Activated CD4-positive, alpha-beta memory T cell treated with anti-CD3 and anti-CD28 coated beads, Interleukin-2, amount 10 ng/mL, durations not matched to agents 7 days and 5 days (primary cell): Measurements from ENCODE around the gene CRB3. TPM values are rescaled to one million over a fixed set of nuclear protein-coding genes. Genes with fewer than 3 reads are reported as not detected.
"Not testable (repeated sequence)": the region's sequence is repeated elsewhere in the genome, so short reads cannot be mapped to it uniquely, and the experiment has no call there.

ENCODE experiments used
- CTCF ChIA-PET: fragments of 350-600 bp; sonication (Branson Sonifier 250); formaldehyde crosslinking; loops from one replicate; lab custom pipeline; 2021; ENCODE audit warnings: antibody characterized with exemption, inconsistent platforms; lab: Charles Lee
- POLR2A ChIA-PET: fragments of 350-600 bp; sonication (Branson Sonifier 250); formaldehyde crosslinking; loops from one replicate; lab custom pipeline; 2021; ENCODE audit warnings: antibody characterized with exemption; lab: Charles Lee
- DNase-seq: peaks from one replicate; pipeline ENCODE4 v3.0.0-alpha.2; 2020
- H3K27ac Mint-ChIP-seq: one replicate; pipeline ENCODE4 v1.8.0; 2021; ENCODE audit warnings: mild to moderate bottlenecking, mixed read lengths
- H3K27me3 Mint-ChIP-seq: one replicate; pipeline ENCODE4 v1.8.0; 2021; ENCODE audit warnings: mixed read lengths
- H3K36me3 Mint-ChIP-seq: one replicate; pipeline ENCODE4 v1.8.0; 2021; ENCODE audit warnings: low read depth, mixed read lengths
- H3K4me1 Mint-ChIP-seq: one replicate; pipeline ENCODE4 v1.8.0; 2021; ENCODE audit warnings: mixed read lengths
- H3K4me3 Mint-ChIP-seq: one replicate; pipeline ENCODE4 v1.8.0; 2021; ENCODE audit warnings: mild to moderate bottlenecking, mixed read lengths
- H3K9me3 Mint-ChIP-seq: one replicate; pipeline ENCODE4 v1.8.0; 2021; ENCODE audit warnings: mixed read lengths
- total RNA-seq, 2 experiments: library from RNA; stranded (reverse); gene quantifications; one replicate each; pipeline ENCODE4 v1.2.3, GENCODE V29; 2021

The CRB3 gene
- total RNA-seq, 2 experiments from 2014 or later, result 0.63 to 0.93 TPM

GRCh38 chr19:6424939-6425731 lies 38.9 kb upstream of the CRB3 start:
- peak overlapping the region; percentile 71 for H3K4me3 Mint-ChIP-seq
- no peaks in the 10 kb centered on the region for H3K9me3 Mint-ChIP-seq
- peak; percentile 100 for DNase-seq
- H3K27me3 Mint-ChIP-seq, result no peaks in the 10 kb centered on the region
- POLR2A ChIA-PET, result interaction anchor here (0.6 to 2.4 kb wide), 17 partner anchors 9 to 734 kb away, joined by 3 to 18 read pairs (median 4); partner anchors contain the start of genes ALKBH7, CLPP, DENND1C and GTF2F1
- peak overlapping the region; percentile 80 for H3K27ac Mint-ChIP-seq
- CTCF ChIA-PET, result interaction anchor here (0.8 to 1.8 kb wide), 6 partner anchors 14 to 438 kb away, joined by 3 to 6 read pairs (median 4); partner anchors contain the start of gene ALKBH7
- peaks cover 31% of the 10 kb centered on the region for H3K36me3 Mint-ChIP-seq
- peaks cover 40% of the 10 kb centered on the region for H3K4me1 Mint-ChIP-seq

- ChIA-PET POLR2A (interaction anchor here (0.6 to 2.4 kb wide), 9 partner anchors 10 to 643 kb away, joined by 3 to 18 read pairs (median 6); partner anchors contain the start of genes ALKBH7, CLPP, DENND1C and SLC25A41), CTCF (interaction anchor here (0.6 to 1.8 kb wide), 4 partner anchors 15 to 439 kb away, joined by 3 to 6 read pairs (median 4); partner anchors contain the start of gene ALKBH7)
- Mint-ChIP-seq H3K4me1 (peaks cover 37% of the 10 kb centered on the region), H3K4me3 (peak overlapping the region; percentile 71), H3K9me3 (no peaks in the 10 kb centered on the region), H3K27me3 (no peaks in the 10 kb centered on the region), H3K36me3 (peaks cover 22% of the 10 kb centered on the region), H3K27ac (peak overlapping the region; percentile 80)
- no peak for DNase-seq
Measured at GRCh38 chr19:6425732-6426620, 38.1 kb upstream of the CRB3 start.

GRCh38 chr19:6427131-6427530 lies 36.9 kb upstream of the CRB3 start:
- no peaks in the 10 kb centered on the region for H3K9me3 Mint-ChIP-seq
- ChIA-PET POLR2A (interaction anchor here (0.9 to 1.8 kb wide), 3 partner anchors 32 to 54 kb away, joined by 4 to 5 read pairs (median 4); partner anchors contain the start of genes DENND1C and SLC25A23), CTCF (no interaction called here)
- H3K27me3 Mint-ChIP-seq, result no peaks in the 10 kb centered on the region
- peaks cover 13% of the 10 kb centered on the region for H3K36me3 Mint-ChIP-seq
- no peak for DNase-seq
- H3K4me3 Mint-ChIP-seq, result no peak overlapping the region
- no peak overlapping the region for H3K27ac Mint-ChIP-seq
- peaks cover 33% of the 10 kb centered on the region for H3K4me1 Mint-ChIP-seq

GRCh38 chr19:6428692-6429418 lies 35.2 kb upstream of the CRB3 start:
- H3K27me3 Mint-ChIP-seq, DNase-seq, H3K4me3 Mint-ChIP-seq, H3K36me3 Mint-ChIP-seq, H3K9me3 Mint-ChIP-seq, H3K27ac Mint-ChIP-seq, CTCF ChIA-PET: not testable (repeated sequence)
- H3K4me1 Mint-ChIP-seq, result peaks cover 19% of the 10 kb centered on the region
- POLR2A ChIA-PET, result interaction anchor here (1.4 kb wide), 1 partner anchor 35 kb away, joined by 4 read pairs; no protein-coding TSS in a partner anchor

GRCh38 chr19:6429419-6430221 lies 34.5 kb upstream of the CRB3 start:
- Mint-ChIP-seq H3K27ac (no peak overlapping the region), H3K4me1 (peaks cover 19% of the 10 kb centered on the region), H3K36me3 (no peaks in the 10 kb centered on the region), H3K4me3 (peak overlapping the region; percentile 4), H3K27me3 (no peaks in the 10 kb centered on the region), H3K9me3 (no peaks in the 10 kb centered on the region)
- DNase-seq, result no peak
- CTCF ChIA-PET, result interaction anchor here (0.6 kb wide), 1 partner anchor 324 kb away, joined by 3 read pairs; no protein-coding TSS in a partner anchor
- POLR2A ChIA-PET, result no interaction called here

- Mint-ChIP-seq H3K36me3 (no peaks in the 10 kb centered on the region), H3K9me3 (no peaks in the 10 kb centered on the region), H3K27me3 (no peaks in the 10 kb centered on the region), H3K27ac (no peak overlapping the region), H3K4me1 (peaks cover 7% of the 10 kb centered on the region), H3K4me3 (no peak overlapping the region)
- CTCF ChIA-PET, result no interaction called here
- POLR2A ChIA-PET, result no interaction called here
- DNase-seq, result no peak
Measured at GRCh38 chr19:6431891-6432290, 32.2 kb upstream of the CRB3 start.

- no peak for DNase-seq
- Mint-ChIP-seq H3K4me1 (peaks cover 5% of the 10 kb centered on the region), H3K27ac (no peak overlapping the region), H3K27me3 (no peaks in the 10 kb centered on the region), H3K36me3 (no peaks in the 10 kb centered on the region), H3K4me3 (no peak overlapping the region), H3K9me3 (no peaks in the 10 kb centered on the region)
- POLR2A ChIA-PET, result no interaction called here
- CTCF ChIA-PET, result no interaction called here
Measured at GRCh38 chr19:6433165-6433564, 30.9 kb upstream of the CRB3 start.

GRCh38 chr19:6433663-6434062 lies 30.4 kb upstream of the CRB3 start, which contains the start of gene SLC25A41:
Gene SLC25A41, minus strand, starts transcription at chr19:6433763. Its CDS starts 70 bp downstream, at chr19:6433693.
- no peak for DNase-seq
- Mint-ChIP-seq H3K9me3 (no peaks in the 10 kb centered on the region), H3K36me3 (no peaks in the 10 kb centered on the region), H3K4me3 (no peak within 1 kb of the TSS), H3K4me1 (peaks cover 5% of the 10 kb centered on the region), H3K27me3 (no peaks in the 10 kb centered on the region), H3K27ac (no peak within 1 kb of the TSS)
- ChIA-PET CTCF (no interaction called here), POLR2A (interaction anchor here (4.1 kb wide), 1 partner anchor 9 kb away, joined by 16 read pairs; the partner anchor contains the start of gene KHSRP)

GRCh38 chr19:6439743-6440142 lies 24.3 kb upstream of the CRB3 start:
- Mint-ChIP-seq H3K4me1 (peaks cover 2% of the 10 kb centered on the region), H3K9me3 (no peaks in the 10 kb centered on the region), H3K36me3 (no peaks in the 10 kb centered on the region), H3K27me3 (no peaks in the 10 kb centered on the region), H3K4me3 (no peak overlapping the region), H3K27ac (no peak overlapping the region)
- ChIA-PET CTCF (no interaction called here), POLR2A (no interaction called here)
- DNase-seq, result no peak

GRCh38 chr19:6440905-6441304 lies 23.2 kb upstream of the CRB3 start:
- H3K27me3 Mint-ChIP-seq, result no peaks in the 10 kb centered on the region
- no peak overlapping the region for H3K27ac Mint-ChIP-seq
- no peaks in the 10 kb centered on the region for H3K9me3 Mint-ChIP-seq
- ChIA-PET CTCF (no interaction called here), POLR2A (no interaction called here)
- peaks cover 2% of the 10 kb centered on the region for H3K4me1 Mint-ChIP-seq
- H3K4me3 Mint-ChIP-seq, result no peak overlapping the region
- no peaks in the 10 kb centered on the region for H3K36me3 Mint-ChIP-seq
- DNase-seq, result no peak

- H3K4me3 Mint-ChIP-seq, result no peak overlapping the region
- no peak overlapping the region for H3K27ac Mint-ChIP-seq
- DNase-seq, result no peak
- no peaks in the 10 kb centered on the region for H3K4me1 Mint-ChIP-seq
- no peaks in the 10 kb centered on the region for H3K36me3 Mint-ChIP-seq
- no peaks in the 10 kb centered on the region for H3K27me3 Mint-ChIP-seq
- H3K9me3 Mint-ChIP-seq, result no peaks in the 10 kb centered on the region
- ChIA-PET POLR2A (no interaction called here), CTCF (no interaction called here)
Measured at GRCh38 chr19:6442087-6442688, 21.9 kb upstream of the CRB3 start.
